ENCODE data around the gene GPR135. TPM values are rescaled to one million over a fixed set of nuclear protein-coding genes. Genes with fewer than 3 reads are reported as not detected.

The GPR135 gene
- total RNA-seq, 1 donor from 2014 or later, result 6.2 TPM

DNA sequence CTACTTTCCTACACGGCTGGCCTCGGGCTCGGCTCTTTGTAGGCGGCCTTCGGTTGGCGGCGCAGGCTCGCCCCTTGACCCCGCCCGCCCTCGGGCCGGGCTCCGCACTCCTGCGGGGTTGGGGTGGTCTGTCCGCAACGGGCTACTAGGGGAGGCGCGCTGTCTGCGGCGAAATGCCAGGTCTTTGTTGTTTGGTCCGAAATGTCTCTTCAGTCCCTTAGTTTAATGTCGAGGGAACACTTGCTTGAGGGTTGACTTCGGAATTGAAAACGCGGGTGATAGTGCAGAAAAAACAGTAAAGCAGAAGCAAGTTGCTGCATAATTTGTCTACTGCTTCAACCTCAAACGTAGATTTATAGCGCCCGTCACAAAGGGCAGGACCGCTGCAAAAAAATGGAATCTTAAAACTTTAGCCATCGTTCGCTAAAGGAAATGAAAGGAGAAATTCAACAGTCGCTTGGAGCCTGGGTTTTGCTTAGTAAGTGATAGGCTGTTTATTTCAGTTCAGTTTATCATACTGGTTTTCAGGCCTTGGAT lies 19.5 kb upstream of the GPR135 start:
- Histone ChIP-seq H2AFZ (ENCODE audit: low read depth, low read length) (peak overlapping the region; percentile 90), H3K4me3 (ENCODE audit: insufficient read depth, low read depth, low read length) (peak overlapping the region; percentile 85), H3K9ac (ENCODE audit: low read length) (peak overlapping the region; percentile 96), H4K20me1 (ENCODE audit: insufficient read depth, low read length) (peaks cover 22% of the 10 kb centered on the region), H3K36me3 (ENCODE audit: insufficient read depth, low read length) (peaks cover 9% of the 10 kb centered on the region), H3K9me3 (ENCODE audit: insufficient read depth, low read depth, low read length) (no peaks in the 10 kb centered on the region), H3K4me2 (ENCODE audit: low read length) (peak overlapping the region; percentile 94), H3K4me1 (ENCODE audit: insufficient read depth, low read length) (peaks cover 26% of the 10 kb centered on the region), H3K79me2 (ENCODE audit: insufficient read depth, low read length) (peaks cover 96% of the 10 kb centered on the region), H3K27ac (ENCODE audit: low read depth, low read length) (peak overlapping the region; percentile 96), H3K27me3 (ENCODE audit: insufficient read depth, low read length) (no peaks in the 10 kb centered on the region)
- H3K9me3 Mint-ChIP-seq (ENCODE audit: unreplicated experiment), result no peaks in the 10 kb centered on the region
- TF ChIP-seq, protein P1, sequence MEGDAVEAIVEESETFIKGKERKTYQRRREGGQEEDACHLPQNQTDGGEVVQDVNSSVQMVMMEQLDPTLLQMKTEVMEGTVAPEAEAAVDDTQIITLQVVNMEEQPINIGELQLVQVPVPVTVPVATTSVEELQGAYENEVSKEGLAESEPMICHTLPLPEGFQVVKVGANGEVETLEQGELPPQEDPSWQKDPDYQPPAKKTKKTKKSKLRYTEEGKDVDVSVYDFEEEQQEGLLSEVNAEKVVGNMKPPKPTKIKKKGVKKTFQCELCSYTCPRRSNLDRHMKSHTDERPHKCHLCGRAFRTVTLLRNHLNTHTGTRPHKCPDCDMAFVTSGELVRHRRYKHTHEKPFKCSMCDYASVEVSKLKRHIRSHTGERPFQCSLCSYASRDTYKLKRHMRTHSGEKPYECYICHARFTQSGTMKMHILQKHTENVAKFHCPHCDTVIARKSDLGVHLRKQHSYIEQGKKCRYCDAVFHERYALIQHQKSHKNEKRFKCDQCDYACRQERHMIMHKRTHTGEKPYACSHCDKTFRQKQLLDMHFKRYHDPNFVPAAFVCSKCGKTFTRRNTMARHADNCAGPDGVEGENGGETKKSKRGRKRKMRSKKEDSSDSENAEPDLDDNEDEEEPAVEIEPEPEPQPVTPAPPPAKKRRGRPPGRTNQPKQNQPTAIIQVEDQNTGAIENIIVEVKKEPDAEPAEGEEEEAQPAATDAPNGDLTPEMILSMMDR (IDR thresholded peaks at IDR 0.05; ENCODE audit: insufficient read depth, low read depth, low read length), result no peak
- no peak for TF ChIP-seq EZH2 (IDR thresholded peaks at IDR 0.05; ENCODE audit: insufficient read depth, low read length)
- no peaks in the 10 kb centered on the region for H3K27me3 Mint-ChIP-seq (ENCODE audit: low read depth, unreplicated experiment)
- H3K4me3 Mint-ChIP-seq (ENCODE audit: unreplicated experiment), result peak overlapping the region; percentile 99
- FAIRE-seq, result no peak
- peaks cover 4% of the 10 kb centered on the region for H3K36me3 Mint-ChIP-seq (ENCODE audit: low read depth, unreplicated experiment)
- DNase-seq (ENCODE audit: low read depth), result peak; percentile 32
- H3K4me1 Mint-ChIP-seq (ENCODE audit: low read depth, unreplicated experiment), result peaks cover 29% of the 10 kb centered on the region
- H3K27ac Mint-ChIP-seq (ENCODE audit: unreplicated experiment), result peak overlapping the region; percentile 82

DNA sequence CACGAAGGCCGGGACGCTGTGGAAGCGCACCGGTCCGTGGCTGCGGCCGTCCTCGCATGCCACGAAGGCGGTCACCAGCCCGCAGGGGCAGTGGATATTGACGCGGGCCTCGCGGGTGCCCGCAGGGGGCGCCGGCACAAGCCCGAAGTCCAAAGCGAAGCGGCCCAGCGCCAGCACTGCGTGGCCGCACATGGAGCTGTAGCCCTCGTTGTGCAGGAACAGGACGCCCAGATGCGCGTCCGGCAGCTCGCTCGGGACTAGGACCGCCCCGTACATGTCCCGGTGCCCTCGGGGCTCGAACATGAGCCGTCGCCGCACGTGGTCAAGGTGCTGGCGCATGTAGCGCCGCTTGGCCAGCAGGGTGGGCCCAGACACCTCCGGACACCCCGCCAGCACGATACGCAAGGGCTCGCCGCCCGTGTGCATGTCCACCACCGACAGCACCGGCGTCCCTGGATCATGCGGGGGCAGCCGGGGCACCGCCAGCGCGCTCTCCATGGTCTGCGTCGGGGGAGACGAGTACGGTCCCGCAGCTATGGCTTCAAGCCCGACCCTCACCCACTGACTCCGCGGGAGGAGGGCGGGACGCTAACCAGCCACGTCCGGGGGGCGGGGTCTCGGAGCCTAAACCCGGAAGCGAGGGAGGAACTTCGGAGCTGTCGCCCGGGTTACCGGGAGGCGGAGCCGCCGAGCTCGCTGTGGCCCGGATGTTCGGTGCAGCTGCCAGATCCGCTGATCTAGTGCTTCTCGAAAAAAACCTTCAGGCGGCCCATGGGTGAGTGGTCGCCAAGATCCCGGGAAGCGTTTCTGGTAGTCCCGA lies 18.8 kb upstream of the GPR135 start, which contains the start of the genes JKAMP and L3HYPDH:
Gene JKAMP (plus strand): TSS at position 699 of the 820 bp plus-strand sequence. CDS start 73 bp downstream, at position 772.
Gene L3HYPDH (minus strand): TSS at position 590 of the 820 bp plus-strand sequence. CDS start 92 bp downstream, at position 498.
- no peaks in the 10 kb centered on the region for H3K27me3 Mint-ChIP-seq (ENCODE audit: low read depth, unreplicated experiment)
- H3K9me3 ChIP-seq (ENCODE audit: insufficient read depth, low read depth, low read length), result no peaks in the 10 kb centered on the region
- H3K27ac Mint-ChIP-seq (ENCODE audit: unreplicated experiment), result peak within 1 kb of the TSS; percentile 100
- H3K4me3 ChIP-seq (ENCODE audit: insufficient read depth, low read depth, low read length), result peak within 1 kb of the TSS; percentile 85
- H3K79me2 ChIP-seq (ENCODE audit: insufficient read depth, low read length), result peaks cover 96% of the 10 kb centered on the region
- peak; percentile 87 for DNase-seq (ENCODE audit: low read depth)
- peaks cover 26% of the 10 kb centered on the region for H3K4me1 ChIP-seq (ENCODE audit: insufficient read depth, low read length)
- H3K4me3 Mint-ChIP-seq (ENCODE audit: unreplicated experiment), result peak within 1 kb of the TSS; percentile 99
- peaks cover 4% of the 10 kb centered on the region for H3K36me3 Mint-ChIP-seq (ENCODE audit: low read depth, unreplicated experiment)
- FAIRE-seq, result no peak
- H2AFZ ChIP-seq (ENCODE audit: low read depth, low read length), result peak within 1 kb of the TSS; percentile 90
- H3K4me1 Mint-ChIP-seq (ENCODE audit: low read depth, unreplicated experiment), result peaks cover 31% of the 10 kb centered on the region
- peak within 1 kb of the TSS; percentile 94 for H3K4me2 ChIP-seq (ENCODE audit: low read length)
- peaks cover 7% of the 10 kb centered on the region for H3K36me3 ChIP-seq (ENCODE audit: insufficient read depth, low read length)
- H3K27me3 ChIP-seq (ENCODE audit: insufficient read depth, low read length), result no peaks in the 10 kb centered on the region
- TF ChIP-seq EZH2 (IDR thresholded peaks at IDR 0.05; ENCODE audit: insufficient read depth, low read length), result no peak
- TF ChIP-seq, protein P1 (IDR thresholded peaks at IDR 0.05; ENCODE audit: insufficient read depth, low read depth, low read length), result peak; percentile 24
- no peaks in the 10 kb centered on the region for H3K9me3 Mint-ChIP-seq (ENCODE audit: unreplicated experiment)
- H3K27ac ChIP-seq (ENCODE audit: low read depth, low read length), result peak within 1 kb of the TSS; percentile 96
- H4K20me1 ChIP-seq (ENCODE audit: insufficient read depth, low read length), result peaks cover 17% of the 10 kb centered on the region
- peak within 1 kb of the TSS; percentile 96 for H3K9ac ChIP-seq (ENCODE audit: low read length)
